Left renal cortex interstitium (tissue), 4 donors: ENCODE data around the gene LGALS9B. TPM values are rescaled to one million over a fixed set of nuclear protein-coding genes. Genes with fewer than 3 reads are reported as not detected.
"Not testable (repeated sequence)": the region's sequence is repeated elsewhere in the genome, so short reads cannot be mapped to it uniquely, and the experiment has no call there.

Experiments
- DNase-seq, 4 donors: peaks; one replicate each; pipeline ENCODE4 v3.0.0-alpha.2; 2013; ENCODE audit warnings: low read depth in 4 of 4, low spot score in 2 of 4, missing footprints in 1 of 4
- polyA plus RNA-seq, 4 donors: library from polyadenylated mRNA; unstranded; fragments of 120-200 nt; gene quantifications; one replicate each; pipeline ENCODE4 v1.2.1, GENCODE V29; 2013; ENCODE audit not compliant: insufficient read length in 4 of 4

The LGALS9B gene
- polyA plus RNA-seq, 4 donors, result not detected

DNA sequence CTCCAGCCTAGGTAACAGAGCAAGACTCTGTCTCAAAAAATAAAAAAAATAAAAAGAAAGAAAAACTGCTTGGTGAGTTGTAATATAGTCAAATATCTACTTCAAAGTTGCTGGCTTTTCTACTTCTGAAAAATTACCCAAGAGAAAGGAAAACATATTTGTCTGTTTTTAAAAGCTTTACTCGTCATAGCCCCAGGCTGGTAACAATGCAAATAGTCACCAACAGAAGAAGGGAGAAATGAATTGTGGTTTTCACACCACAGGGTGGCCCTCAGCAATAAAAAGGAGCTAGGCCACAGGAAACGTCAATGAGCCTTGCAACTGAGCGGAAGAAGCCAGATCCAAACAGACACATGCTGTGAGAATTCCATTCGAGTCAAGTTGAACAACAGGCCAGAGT, 1.8 kb upstream of the LGALS9B start:
- DNase-seq, result not testable (repeated sequence)

DNA sequence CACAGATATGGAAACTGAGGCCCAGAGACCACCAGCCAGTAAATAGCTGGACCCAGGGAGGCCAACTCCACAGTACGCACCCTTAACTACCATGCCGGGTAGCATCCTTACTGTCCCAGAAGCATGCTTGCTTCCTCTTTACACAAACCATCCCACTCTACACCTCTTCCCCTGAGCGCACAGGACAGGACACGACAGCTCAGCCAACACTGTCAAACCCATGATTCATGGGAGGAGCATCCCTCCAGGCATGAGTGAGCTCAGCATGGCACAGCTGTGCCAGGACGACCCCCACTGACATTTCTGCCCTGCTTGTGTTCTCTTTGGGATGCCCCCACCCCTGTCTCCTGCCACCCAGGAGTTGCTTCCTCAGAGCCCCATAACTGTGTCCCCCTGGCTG, 340 bp downstream of the LGALS9B start:
- DNase-seq, result not testable (repeated sequence)

- DNase-seq, result not testable (repeated sequence)
Measured at GRCh38 chr17:20466553-20466952, 786 bp downstream of the LGALS9B start.

DNA sequence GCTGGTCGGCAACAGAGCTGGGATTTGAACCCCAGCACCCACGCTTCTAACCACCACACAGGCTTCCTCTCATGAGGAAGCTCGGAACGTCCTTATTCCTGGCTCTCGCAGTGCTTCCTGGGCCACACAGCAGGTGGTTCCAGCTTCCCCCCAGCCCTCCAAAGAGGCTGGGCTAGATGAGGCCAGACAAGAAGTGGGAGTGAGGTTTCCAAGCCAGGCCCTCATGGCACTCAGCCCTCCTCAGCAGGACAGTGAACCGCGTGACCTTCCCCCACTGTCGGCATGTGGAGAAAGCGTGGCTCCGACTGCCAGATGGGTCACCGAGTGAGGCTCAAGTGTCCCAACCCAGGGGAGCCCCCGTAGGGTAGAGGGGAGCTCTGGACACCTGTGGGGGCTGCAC, 1.8 kb downstream of the LGALS9B start:
- not testable (repeated sequence) for DNase-seq

GRCh38 chr17:20464854-20465414, 2.4 kb downstream of the LGALS9B start:
- not testable (repeated sequence) for DNase-seq

DNA sequence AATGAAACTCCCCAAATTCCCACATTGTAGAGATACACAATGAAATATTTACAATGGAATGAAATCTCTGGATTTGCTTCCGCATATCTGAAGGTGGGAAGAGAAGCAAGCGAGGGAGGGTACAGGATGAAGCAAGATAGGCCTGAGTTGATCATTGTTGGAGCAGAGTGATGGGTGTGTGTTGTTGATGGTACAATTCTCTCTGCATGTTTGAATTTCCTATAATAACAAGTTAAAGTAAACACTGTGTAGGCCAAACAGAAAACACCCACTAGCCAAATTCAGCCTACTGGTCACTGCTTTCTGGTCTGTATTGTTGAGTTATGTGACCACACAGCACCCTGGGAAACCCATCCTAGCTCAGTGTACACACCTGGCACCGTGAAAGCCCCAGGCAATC, 5.2 kb downstream of the LGALS9B start:
- DNase-seq, result not testable (repeated sequence)

DNA sequence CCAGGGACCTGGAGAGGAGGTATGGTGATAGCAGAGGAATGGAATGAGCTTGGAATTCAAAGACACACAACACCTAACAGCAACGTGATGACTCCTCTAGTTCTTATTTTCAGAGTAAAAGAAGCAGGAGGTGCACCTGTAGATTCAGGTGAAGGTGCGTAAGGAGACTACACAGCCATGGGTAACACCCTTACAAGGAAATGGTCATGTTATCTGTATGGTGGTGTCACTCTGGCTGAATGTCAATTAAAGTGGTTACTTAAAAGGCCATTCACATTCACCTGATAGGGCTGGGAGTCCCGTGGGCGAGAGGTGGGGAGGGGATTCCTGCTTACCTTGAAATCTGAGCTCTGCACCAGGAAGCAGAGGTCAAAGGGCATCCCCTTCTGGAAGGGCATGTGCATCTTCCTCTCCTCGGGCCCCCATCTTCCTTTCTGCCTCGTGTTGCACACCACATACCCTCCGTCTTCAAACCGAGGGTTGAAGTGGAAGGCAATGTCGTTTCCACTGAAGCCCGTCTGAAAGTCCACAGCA, 9.4 kb downstream of the LGALS9B start:
- DNase-seq, result not testable (repeated sequence)

GRCh38 chr17:20455106-20455505, 12.2 kb downstream of the LGALS9B start:
- DNase-seq, result not testable (repeated sequence)

DNA sequence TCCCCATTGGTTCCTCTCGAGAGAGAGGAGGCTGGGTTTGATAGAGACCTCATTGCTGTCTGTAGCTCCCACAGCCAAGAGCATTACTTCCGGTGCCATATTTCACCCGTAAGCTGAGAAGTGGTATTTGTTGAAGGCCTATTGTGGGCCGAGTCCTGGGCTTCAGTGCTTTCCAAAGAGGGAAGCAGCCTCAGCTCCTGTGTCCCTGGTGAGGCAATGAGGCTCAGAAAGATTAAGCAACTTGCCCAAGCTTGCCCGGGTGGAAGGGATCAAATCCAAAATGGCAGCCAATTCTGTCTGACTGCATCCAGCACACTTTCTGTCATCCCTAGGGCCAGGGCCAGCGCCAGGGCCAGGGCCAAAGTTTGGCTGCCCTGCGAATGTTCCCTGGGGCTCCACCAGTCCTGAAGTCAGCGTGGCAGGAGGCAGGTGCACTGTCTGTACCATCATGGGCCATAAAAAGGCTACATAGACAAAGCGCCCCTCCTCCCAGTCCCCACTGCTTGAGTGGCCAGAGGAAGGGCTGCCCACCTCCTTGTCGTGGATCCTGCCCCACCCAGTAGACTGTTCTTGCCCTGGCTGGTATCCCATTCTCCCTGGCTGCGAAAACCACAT, 13.4 kb downstream of the LGALS9B start:
- not testable (repeated sequence) for DNase-seq

DNA sequence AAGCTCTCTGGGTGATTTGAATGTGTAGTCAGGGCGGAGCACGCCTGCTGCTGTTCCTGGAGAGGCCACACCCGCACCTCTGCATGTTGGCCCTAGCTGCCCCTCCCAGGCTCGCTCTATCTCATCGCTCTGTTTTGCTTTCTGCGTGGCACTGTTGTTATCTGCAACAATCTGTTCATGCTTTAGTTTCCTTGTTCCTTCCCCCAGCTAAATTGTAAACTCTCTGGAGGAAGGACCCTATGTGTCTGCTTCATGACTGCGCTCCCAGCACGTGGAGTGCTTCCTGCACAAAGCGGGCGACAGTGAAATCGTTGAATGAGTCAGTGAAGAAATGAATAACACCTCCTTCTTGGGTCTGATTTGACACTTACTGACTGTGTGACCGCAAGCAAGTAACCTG, 16.5 kb downstream of the LGALS9B start:
- not testable (repeated sequence) for DNase-seq

DNA sequence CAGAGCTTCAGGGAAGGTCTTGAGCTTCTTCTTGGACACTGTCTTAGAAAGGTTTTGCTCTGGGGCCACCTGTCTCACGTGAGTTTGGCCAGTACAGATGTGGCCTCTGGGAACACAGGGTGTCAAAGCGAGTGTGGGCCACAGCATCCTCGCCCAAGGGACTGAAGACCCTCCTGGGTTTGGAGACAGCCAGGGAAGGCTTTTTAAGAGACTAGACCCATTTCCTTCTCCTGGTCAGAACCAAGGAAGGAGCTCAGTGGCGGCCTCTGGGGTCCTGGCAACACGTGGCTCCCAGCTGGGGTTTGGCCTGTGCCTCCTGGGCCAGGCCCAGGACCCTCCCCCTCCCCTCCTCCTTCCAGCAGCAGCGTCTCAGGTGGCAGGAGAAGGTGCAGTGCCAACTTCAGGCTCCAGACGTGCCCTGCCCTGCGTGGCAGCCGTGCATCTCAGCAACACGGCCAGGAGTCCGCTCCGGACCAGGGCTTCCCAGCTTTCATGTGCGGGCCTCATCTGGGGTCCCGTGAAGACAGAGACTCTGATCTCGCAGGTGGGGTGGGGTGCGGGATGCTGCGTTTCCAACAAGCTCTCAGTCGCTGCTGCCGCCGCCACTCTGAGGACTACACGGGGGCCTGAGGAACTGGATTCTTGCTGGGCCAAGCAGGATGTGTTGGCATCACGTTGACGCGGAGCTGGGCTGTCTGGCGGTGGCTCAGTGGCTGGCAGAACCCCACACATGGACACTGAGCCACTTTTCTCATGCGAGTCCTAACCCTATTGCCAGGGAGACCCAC, 19.6 kb downstream of the LGALS9B start:
- not testable (repeated sequence) for DNase-seq

- DNase-seq, result not testable (repeated sequence)
Measured at GRCh38 chr17:20446895-20447294, 20.4 kb downstream of the LGALS9B start.

GRCh38 chr17:20444581-20445236, 22.6 kb downstream of the LGALS9B start:
- not testable (repeated sequence) for DNase-seq

GRCh38 chr17:20444173-20444572, 23.2 kb downstream of the LGALS9B start:
- not testable (repeated sequence) for DNase-seq

DNA sequence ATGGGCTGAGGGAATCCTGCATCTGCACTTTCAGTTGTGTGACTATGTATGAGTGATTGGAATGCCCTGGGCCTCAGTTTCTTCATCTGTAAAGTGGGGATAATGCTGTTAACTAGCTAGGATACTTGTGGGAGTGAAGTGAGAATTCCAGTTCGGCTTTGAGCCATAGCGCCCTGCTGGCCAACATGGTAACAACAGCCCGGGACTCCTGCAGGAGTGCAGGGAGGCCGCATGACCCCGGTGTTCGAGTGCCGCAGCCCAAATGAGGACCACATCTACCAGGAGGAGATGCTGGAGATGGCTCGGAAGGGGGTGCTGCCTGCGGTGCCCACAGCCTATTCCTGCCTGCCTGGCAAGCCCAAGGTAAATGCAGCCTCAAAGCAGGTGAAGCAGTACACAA, 23.7 kb downstream of the LGALS9B start:
- not testable (repeated sequence) for DNase-seq

GRCh38 chr17:20440665-20441064, 26.7 kb downstream of the LGALS9B start:
- DNase-seq, result not testable (repeated sequence)

DNA sequence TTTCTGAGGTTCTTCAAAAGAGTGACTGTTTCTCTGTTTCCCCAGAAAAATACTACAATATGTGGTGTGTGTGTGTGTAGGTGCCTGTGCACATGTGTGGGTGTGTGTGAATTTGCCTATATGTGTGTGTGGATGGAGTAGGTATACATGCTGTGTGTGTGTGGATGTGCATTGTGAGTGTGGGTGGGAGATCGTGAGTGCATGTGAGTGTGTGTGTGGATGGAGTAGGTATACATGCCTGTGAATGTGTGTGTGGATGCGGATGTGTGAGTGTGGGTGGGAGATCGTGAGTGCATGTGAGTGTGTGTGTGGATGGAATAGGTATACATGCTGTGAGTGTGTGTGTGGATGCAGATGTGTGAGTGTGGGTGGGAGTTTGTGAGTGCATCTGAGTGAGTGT, 32.2 kb downstream of the LGALS9B start:
- not testable (repeated sequence) for DNase-seq

- DNase-seq, result not testable (repeated sequence)
Measured at GRCh38 chr17:20433382-20433781, 34.0 kb downstream of the LGALS9B start.

DNA sequence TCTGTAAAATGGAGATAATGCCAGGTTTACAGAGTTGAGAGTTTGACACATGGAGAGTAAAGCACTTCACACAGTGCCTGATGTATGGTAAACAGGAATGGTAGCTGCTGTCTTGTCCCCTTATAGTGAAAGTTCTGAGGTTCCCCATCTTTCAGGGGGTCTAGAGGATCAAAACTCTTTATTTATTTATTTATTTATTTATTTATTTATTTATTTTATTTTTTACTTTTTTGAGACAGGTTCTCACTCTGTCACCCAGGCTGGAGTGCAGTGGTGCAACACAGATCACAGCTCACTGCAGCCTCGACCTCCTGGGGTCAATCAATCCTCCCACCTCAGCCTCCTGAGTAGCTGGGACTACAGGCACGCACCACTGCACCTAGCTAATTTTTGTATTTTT, 40.1 kb downstream of the LGALS9B start:
- DNase-seq, result not testable (repeated sequence)

GRCh38 chr17:20422826-20423225, 44.5 kb downstream of the LGALS9B start:
- DNase-seq, result not testable (repeated sequence)

- not testable (repeated sequence) for DNase-seq
Measured at GRCh38 chr17:20418838-20419237, 48.5 kb downstream of the LGALS9B start.
